PFSK-1 (cell line): Measurements from ENCODE around the gene FAM234B.

Experiments used
- POLR2AphosphoS5 ChIP-seq: IDR thresholded peaks from 2 replicates; pipeline ENCODE4 v1.6.1; 2012; ENCODE audit warnings: low read depth, mild to moderate bottlenecking, control low read depth, low read length, moderate library complexity
- SIN3A ChIP-seq: IDR thresholded peaks from 2 replicates; pipeline ENCODE4 v1.6.1; 2012; ENCODE audit warnings: mild to moderate bottlenecking, low read length, moderate library complexity, borderline replicate concordance; ENCODE audit not compliant: insufficient read depth
- TF ChIP-seq, protein P1 (sequence below), 2 experiments: IDR thresholded peaks; 2 replicates each; pipeline versions ENCODE4 v1.6.1 to v1.8.0; 2011 to 2012; ENCODE audit warnings: low read depth in 2 of 2, low read length in 2 of 2, control low read depth in 1 of 2, inconsistent platforms in 1 of 2, mild to moderate bottlenecking in 1 of 2, moderate library complexity in 1 of 2; ENCODE audit not compliant: insufficient read depth in 1 of 2

DNA sequence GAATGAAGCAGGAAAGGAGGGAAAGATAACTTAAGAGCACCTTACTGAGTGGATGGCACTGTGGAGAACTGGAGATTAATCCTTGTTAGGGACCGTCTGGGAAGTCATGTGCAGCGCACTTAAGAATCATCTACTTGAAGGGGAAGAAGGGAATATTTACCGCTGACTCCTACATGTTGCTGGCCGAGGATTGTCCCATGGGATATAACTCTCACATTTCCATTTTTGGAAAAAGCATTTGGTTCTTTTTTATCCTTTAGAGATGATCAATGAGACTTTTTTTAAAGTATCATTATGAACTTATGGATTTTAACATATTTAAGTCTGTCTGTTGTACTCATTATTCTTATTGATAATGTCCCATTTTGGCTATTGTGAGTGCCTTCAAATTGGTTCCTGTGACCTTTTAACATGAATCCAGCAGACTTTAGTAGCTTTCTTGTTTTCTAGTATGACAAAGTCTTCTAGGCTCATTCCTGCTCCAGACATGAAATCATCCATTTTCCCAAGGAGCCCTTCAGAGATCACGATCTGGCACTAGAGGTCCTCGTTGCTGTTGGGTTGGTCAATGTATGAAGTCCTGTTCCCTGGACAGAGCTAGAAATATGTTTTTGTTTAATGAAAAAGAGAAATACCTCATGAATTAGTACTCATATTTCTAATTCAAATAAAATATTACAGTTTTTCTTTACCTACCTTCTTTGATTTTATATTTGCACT lies 20.2 kb upstream of the FAM234B start:
- TF ChIP-seq, protein P1, sequence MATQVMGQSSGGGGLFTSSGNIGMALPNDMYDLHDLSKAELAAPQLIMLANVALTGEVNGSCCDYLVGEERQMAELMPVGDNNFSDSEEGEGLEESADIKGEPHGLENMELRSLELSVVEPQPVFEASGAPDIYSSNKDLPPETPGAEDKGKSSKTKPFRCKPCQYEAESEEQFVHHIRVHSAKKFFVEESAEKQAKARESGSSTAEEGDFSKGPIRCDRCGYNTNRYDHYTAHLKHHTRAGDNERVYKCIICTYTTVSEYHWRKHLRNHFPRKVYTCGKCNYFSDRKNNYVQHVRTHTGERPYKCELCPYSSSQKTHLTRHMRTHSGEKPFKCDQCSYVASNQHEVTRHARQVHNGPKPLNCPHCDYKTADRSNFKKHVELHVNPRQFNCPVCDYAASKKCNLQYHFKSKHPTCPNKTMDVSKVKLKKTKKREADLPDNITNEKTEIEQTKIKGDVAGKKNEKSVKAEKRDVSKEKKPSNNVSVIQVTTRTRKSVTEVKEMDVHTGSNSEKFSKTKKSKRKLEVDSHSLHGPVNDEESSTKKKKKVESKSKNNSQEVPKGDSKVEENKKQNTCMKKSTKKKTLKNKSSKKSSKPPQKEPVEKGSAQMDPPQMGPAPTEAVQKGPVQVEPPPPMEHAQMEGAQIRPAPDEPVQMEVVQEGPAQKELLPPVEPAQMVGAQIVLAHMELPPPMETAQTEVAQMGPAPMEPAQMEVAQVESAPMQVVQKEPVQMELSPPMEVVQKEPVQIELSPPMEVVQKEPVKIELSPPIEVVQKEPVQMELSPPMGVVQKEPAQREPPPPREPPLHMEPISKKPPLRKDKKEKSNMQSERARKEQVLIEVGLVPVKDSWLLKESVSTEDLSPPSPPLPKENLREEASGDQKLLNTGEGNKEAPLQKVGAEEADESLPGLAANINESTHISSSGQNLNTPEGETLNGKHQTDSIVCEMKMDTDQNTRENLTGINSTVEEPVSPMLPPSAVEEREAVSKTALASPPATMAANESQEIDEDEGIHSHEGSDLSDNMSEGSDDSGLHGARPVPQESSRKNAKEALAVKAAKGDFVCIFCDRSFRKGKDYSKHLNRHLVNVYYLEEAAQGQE (IDR thresholded peaks at IDR 0.05; ENCODE audit: insufficient read depth in 1 of 2, low read depth in 2 of 2, low read length in 2 of 2) = no peak
- TF ChIP-seq SIN3A = no peak
- no peak for TF ChIP-seq POLR2AphosphoS5
